GM18867 (cell line): ENCODE results near the gene PEA15.

Experiments
- ATAC-seq: cut with Tn5 transposase; IDR thresholded peaks from one replicate; pipeline ENCODE4 v1.9.1; 2021; ENCODE audit warnings: mild to moderate bottlenecking, moderate library complexity; ENCODE audit not compliant: unreplicated experiment

The PEA15 gene

GRCh38 chr1:160236806-160237205, 31.6 kb downstream of the PEA15 start:
- no peak for ATAC-seq

GRCh38 chr1:160237558-160237957, 32.4 kb downstream of the PEA15 start:
- ATAC-seq, result no peak

DNA sequence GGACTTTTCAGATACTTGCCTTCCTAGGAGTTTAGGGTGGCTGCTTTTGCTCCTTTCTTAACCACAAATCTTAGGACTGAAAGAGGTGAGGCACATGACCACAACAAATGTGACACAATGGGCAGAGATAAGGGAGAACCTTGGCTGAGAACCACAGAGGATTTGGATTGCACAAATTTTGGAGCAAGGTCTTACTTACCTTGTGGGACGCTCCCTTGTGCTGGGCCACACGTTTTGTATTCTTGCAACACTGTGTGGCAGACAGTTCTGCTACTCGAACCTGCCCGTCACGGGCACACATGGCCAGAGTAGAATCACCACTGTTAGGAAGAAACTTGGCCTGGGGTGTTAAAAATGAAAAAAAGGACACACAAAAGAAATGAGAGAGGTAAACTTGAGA, 33.2 kb downstream of the PEA15 start:
- ATAC-seq, result no peak

DNA sequence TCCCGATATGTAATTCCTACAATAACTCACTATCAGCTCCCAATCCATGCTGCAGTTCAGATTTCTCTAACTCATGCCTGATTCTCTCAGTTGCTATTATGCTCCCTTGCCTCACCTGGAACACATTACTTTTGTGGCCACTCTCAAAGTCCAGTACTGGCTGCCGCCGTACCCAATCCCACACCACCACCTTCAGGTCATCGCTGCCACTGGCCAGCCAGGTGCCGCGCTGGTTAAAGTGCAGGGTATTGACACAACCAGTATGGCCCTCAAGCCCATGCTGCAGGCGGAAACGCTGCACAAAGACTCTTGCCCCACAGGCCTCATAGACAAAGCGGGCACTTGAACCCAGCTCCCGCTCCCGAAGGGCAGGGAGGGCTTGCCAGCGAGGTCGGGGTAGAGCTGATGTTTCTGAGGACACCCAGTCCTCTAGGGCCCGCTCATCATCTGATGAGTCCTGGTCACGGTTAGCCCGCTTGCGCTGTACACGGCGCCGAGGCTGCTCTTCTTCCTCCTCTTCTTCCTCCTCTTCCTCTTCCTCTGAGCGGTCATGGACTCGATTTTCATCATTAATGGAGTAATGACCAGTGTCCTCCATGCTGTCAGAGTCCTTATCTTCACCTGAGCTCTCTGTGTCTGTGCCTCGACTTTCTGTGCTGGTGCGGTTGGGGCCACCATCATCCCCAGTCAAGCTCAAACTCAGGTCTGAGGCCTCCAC, 34.6 kb downstream of the PEA15 start:
- ATAC-seq, result no peak

DNA sequence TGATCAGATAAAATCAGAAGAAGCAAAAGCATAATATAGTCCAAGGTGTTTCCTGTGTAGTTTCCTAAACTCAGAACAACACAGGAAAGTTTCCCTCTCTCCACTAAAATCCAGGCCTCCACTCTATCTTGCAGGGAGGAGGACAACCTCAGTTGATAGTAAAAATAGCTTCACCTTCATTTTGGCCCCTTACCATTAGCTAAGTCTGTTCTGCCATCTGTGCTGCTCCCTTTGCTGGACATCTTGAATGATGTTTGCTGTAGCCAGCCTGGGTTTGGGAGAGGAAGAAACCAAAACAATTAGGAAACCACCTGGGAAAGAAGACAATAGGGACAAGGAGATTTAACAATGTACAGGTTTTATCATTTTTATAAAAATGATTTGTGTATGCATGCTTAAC, 38.6 kb downstream of the PEA15 start:
- no peak for ATAC-seq

DNA sequence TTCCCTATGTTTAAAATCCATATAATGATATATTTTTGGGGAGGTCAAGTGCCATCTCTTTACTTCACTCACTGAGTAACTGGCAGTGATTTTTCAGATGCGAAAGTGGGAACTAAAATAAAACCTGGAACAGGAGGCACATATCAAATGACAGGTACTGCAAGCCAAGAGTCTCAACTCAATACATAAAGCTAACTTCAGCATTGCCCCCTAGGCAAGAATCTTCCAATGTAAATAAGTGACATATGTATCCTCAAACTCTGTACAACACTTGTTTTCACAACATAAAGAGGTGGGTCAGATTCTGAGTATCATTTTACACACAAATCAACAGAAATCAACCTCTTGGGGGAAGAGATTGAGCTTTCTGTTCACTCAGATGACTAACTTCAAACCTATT, 39.0 kb downstream of the PEA15 start:
- ATAC-seq, result no peak

DNA sequence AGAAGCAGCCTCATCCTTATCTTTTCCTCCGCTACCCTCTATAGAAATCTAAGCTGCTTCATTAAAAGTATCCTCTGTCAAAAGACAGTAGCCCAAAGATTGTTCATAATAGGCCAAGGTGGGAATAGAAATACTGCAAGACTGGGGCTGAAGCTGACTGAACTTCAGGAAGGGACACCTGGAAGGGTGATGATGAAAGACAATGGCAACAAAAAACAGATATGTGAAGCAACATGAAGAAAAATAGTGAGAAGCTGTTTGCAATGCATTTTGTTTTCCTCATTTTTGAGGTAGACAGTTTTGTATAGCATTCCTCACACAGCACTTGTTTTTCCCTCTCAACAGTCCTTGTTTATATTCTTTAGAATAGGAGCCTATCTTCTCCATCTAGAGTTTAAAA, 40.2 kb downstream of the PEA15 start:
- no peak for ATAC-seq

DNA sequence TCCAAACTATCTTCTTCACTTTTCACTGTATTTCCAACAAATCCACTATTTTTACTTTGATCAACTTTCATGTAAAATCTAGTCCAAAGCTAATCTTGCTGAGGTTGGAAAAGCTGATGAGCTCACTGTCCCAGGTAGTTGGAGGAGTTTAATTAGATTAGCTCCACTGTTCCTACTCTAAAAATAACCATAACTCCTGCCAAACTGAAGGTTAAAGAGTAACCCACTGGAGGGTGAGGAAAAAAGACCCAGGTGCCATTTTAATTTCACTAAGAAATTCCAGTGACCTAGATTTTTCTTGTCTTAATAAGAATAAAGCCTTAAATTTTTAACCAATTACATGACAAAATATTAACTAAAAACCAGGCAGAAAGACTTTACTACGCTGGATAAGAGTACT, 41.9 kb downstream of the PEA15 start:
- no peak for ATAC-seq

GRCh38 chr1:160251011-160251410, 45.8 kb downstream of the PEA15 start:
- no peak for ATAC-seq

GRCh38 chr1:160251687-160252526, 46.7 kb downstream of the PEA15 start:
- peak; percentile 80 for ATAC-seq

DNA sequence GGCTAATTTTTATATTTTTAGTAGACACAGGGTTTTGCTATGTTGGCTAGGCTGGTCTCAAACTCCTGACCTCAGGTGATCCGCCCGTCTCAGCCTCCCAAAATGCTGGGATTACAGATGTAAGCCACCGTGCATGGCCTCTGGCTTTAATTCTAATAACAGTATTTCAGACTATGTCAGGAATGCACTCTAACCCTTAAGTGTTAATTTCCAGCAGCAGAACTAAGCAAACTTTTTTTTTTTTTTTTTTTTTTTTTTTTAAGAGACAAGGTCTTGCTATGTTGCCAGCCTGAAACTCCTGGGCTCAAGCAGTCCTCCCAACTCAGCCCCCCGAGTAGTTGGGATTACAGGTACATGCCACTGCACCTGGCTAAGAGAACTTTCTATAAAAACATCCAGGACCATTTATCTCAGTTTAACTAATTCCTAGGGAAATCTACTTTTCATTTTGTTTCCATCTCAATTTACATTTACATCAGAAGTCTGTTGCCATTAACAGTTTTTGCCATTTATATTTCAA, 50.7 kb downstream of the PEA15 start:
- ATAC-seq, result no peak

DNA sequence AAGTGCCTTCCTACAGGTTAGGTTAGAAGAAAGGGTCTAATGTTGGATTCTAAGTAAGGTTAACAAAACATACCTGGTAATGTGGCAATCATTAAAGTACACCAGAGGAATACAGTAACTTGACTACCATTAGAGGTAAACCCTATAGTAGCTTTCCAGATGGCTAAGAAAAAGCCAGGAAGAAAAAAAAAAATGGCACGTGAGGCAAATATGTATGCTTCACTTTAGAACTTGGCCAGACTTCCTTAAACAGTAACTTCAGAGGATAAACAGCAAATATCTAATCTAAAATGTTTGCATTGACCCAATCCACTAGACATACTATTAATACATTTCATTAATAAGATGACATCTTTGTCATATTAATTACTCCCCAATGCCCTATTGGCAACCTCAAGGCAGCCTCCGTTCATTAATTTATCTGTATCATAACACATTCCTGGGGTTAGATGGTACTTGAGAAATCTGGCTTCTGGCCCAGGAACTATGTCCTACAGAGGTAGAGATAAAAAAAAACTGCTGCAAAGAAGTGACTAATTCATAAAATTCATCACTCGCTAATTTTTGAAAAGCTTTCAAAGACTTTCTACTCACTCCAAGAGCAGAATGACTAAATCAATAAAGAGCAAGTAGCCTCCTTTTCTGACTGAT, 51.3 kb downstream of the PEA15 start:
- no peak for ATAC-seq

GRCh38 chr1:160257411-160258015, 52.3 kb downstream of the PEA15 start:
- ATAC-seq, result no peak

GRCh38 chr1:160258177-160258798, 53.1 kb downstream of the PEA15 start:
- ATAC-seq, result no peak

- no peak for ATAC-seq
Observed at GRCh38 chr1:160260406-160261382, 55.5 kb downstream of the PEA15 start.

GRCh38 chr1:160261556-160261892, 56.3 kb downstream of the PEA15 start:
- ATAC-seq, result peak; percentile 33

- peak; percentile 80 for ATAC-seq
Observed at GRCh38 chr1:160261893-160262794, 57.0 kb downstream of the PEA15 start, which contains the start of gene DCAF8. DCAF8 (minus strand) TSS chr1:160262549; CDS start chr1:160244008, 18,541 bp downstream.

GRCh38 chr1:160264795-160265307, 59.7 kb downstream of the PEA15 start:
- no peak for ATAC-seq
